Mesenchymal stem cell (in vitro differentiated cells and primary cell): ENCODE measurements around the gene TNS1.

ENCODE experiments used
- DNase-seq: peaks from one replicate; pipeline ENCODE4 v3.0.0-alpha.2; 2013
- H2AFZ ChIP-seq: one replicate; pipeline ENCODE4 v1.6.1; 2013; ENCODE audit warnings: low read depth, mild to moderate bottlenecking, control low read depth, inconsistent platforms, low read length, moderate library complexity
- H2AK5ac ChIP-seq: 2 replicates; pipeline ENCODE4 v1.6.1; 2013; ENCODE audit warnings: low read length, moderate library complexity, mild to moderate bottlenecking, inconsistent platforms; ENCODE audit not compliant: severe bottlenecking
- H2BK120ac ChIP-seq: one replicate; pipeline ENCODE4 v1.6.1; 2013; ENCODE audit warnings: low read depth, mild to moderate bottlenecking, inconsistent platforms, low read length, moderate library complexity
- H2BK12ac ChIP-seq, 2 experiments: one replicate each; pipeline ENCODE4 v1.6.1; 2013; ENCODE audit warnings: inconsistent platforms in 2 of 2, low read length in 2 of 2, mild to moderate bottlenecking in 2 of 2, moderate library complexity in 2 of 2, control low read depth in 1 of 2
- H2BK15ac ChIP-seq: one replicate; pipeline ENCODE4 v1.6.1; 2013; ENCODE audit warnings: mild to moderate bottlenecking, low read depth, inconsistent platforms; ENCODE audit not compliant: poor library complexity, severe bottlenecking
- H2BK5ac ChIP-seq: 2 replicates; pipeline ENCODE4 v1.6.1; 2013; ENCODE audit warnings: low read depth, mild to moderate bottlenecking, low read length, control low read depth, inconsistent platforms; ENCODE audit not compliant: poor library complexity, severe bottlenecking
- H3K14ac ChIP-seq, 2 experiments: one replicate each; pipeline ENCODE4 v1.6.1; 2013; ENCODE audit warnings: inconsistent platforms in 2 of 2, low read length in 2 of 2, control low read depth in 1 of 2, mild to moderate bottlenecking in 1 of 2, moderate library complexity in 1 of 2
- H3K18ac ChIP-seq, 2 experiments: one replicate each; pipeline ENCODE4 v1.6.1; 2013; ENCODE audit warnings: inconsistent platforms in 2 of 2, low read length in 2 of 2, control low read depth in 1 of 2, low read depth in 1 of 2, mild to moderate bottlenecking in 1 of 2
- H3K23ac ChIP-seq, 2 experiments: one replicate each; pipeline ENCODE4 v1.6.1; 2013; ENCODE audit warnings: inconsistent platforms in 2 of 2, low read length in 2 of 2, mild to moderate bottlenecking in 2 of 2, moderate library complexity in 2 of 2, control low read depth in 1 of 2
- H3K27ac ChIP-seq: 2 replicates; pipeline ENCODE4 v1.5.1; 2013; ENCODE audit warnings: mild to moderate bottlenecking, moderate library complexity, low read length, control low read depth, inconsistent platforms; ENCODE audit not compliant: poor library complexity, severe bottlenecking
- H3K27me3 ChIP-seq, 2 experiments: 2 replicates each; pipeline versions ENCODE4 v1.6.1 to v1.7.0; 2013; ENCODE audit warnings: low read length in 2 of 2, mild to moderate bottlenecking in 2 of 2, moderate library complexity in 2 of 2, control low read depth in 1 of 2, inconsistent platforms in 1 of 2; ENCODE audit not compliant: control insufficient read depth in 1 of 2, insufficient read depth in 1 of 2
- H3K36me3 ChIP-seq, 2 experiments: 2 replicates each; pipeline versions ENCODE4 v1.6.1 to v1.7.0; 2013; ENCODE audit warnings: low read length in 2 of 2, control low read depth in 1 of 2, inconsistent platforms in 1 of 2, low read depth in 1 of 2, mild to moderate bottlenecking in 1 of 2; ENCODE audit not compliant: insufficient read depth in 2 of 2, control insufficient read depth in 1 of 2
- H3K4ac ChIP-seq, 2 experiments: one replicate each; pipeline ENCODE4 v1.6.1; 2013; ENCODE audit warnings: inconsistent platforms in 2 of 2, low read length in 2 of 2, mild to moderate bottlenecking in 2 of 2, moderate library complexity in 2 of 2, control low read depth in 1 of 2, low read depth in 1 of 2
- H3K4me1 ChIP-seq: 2 replicates; pipeline ENCODE4 v1.6.1; 2013; ENCODE audit warnings: low read depth, low read length, control low read depth; ENCODE audit not compliant: control insufficient read depth, insufficient read depth
- H3K4me2 ChIP-seq: 2 replicates; pipeline ENCODE4 v1.6.1; 2013; ENCODE audit warnings: low read length, mild to moderate bottlenecking, inconsistent platforms; ENCODE audit not compliant: poor library complexity, severe bottlenecking
- H3K4me3 ChIP-seq, 2 experiments: 2 replicates each; pipeline versions ENCODE4 v1.5.1 to v1.7.0; 2013; ENCODE audit warnings: low read length in 2 of 2, mild to moderate bottlenecking in 2 of 2, control low read depth in 1 of 2, low read depth in 1 of 2; ENCODE audit not compliant: insufficient read depth in 1 of 2
- H3K79me1 ChIP-seq: replicated peaks from 2 replicates; pipeline ENCODE4 v1.6.1; 2013; ENCODE audit warnings: mild to moderate bottlenecking, control low read depth, low read length, inconsistent platforms; ENCODE audit not compliant: poor library complexity, severe bottlenecking
- H3K9ac ChIP-seq: 2 replicates; pipeline ENCODE4 v1.7.0; 2013; ENCODE audit warnings: mild to moderate bottlenecking, low read length, moderate library complexity
- H3K9me3 ChIP-seq: 2 replicates; pipeline ENCODE4 v1.7.0; 2013; ENCODE audit warnings: mild to moderate bottlenecking, low read length; ENCODE audit not compliant: control insufficient read depth
- H4K8ac ChIP-seq: one replicate; pipeline ENCODE4 v1.6.1; 2013; ENCODE audit warnings: inconsistent platforms, mild to moderate bottlenecking, low read length, moderate library complexity
- H4K91ac ChIP-seq: one replicate; pipeline ENCODE4 v1.6.1; 2013; ENCODE audit warnings: mild to moderate bottlenecking, low read length, inconsistent platforms
- WGBS: methylation state at CpG from one replicate; pipeline ENCODE4 v1.1.7; 2013; ENCODE audit warnings: mixed read lengths; 5-methylcytosine and 5-hydroxymethylcytosine counted together

TNS1 gene

GRCh38 chr2:217837530-217837929 is 165.3 kb downstream of the TNS1 start:
- Histone ChIP-seq H4K91ac (no peak overlapping the region), H2BK120ac (no peak overlapping the region), H3K27ac (no peak overlapping the region), H3K79me1 (peaks cover 18% of the 10 kb centered on the region), H3K4me1 (peaks cover 14% of the 10 kb centered on the region), H2BK15ac (no peak overlapping the region), H2BK5ac (no peak overlapping the region), H4K8ac (no peak overlapping the region), H3K9ac (peak overlapping the region; percentile 87), H3K14ac (no peak overlapping the region), H2BK12ac (no peak overlapping the region), H3K36me3 (peaks cover 69 to 79% of the 10 kb centered on the region in 2 experiments), H3K4ac (no peak overlapping the region), H3K4me2 (no peak overlapping the region), H2AFZ (no peak overlapping the region), H3K4me3 (no peak overlapping the region), H3K27me3 (no peaks in the 10 kb centered on the region), H3K18ac (no peak overlapping the region), H2AK5ac (no peak overlapping the region), H3K23ac (no peak overlapping the region), H3K9me3 (no peaks in the 10 kb centered on the region)
- 96% methylated on average over 7 of the region's 8 CpGs for WGBS
- no peak for DNase-seq

DNA sequence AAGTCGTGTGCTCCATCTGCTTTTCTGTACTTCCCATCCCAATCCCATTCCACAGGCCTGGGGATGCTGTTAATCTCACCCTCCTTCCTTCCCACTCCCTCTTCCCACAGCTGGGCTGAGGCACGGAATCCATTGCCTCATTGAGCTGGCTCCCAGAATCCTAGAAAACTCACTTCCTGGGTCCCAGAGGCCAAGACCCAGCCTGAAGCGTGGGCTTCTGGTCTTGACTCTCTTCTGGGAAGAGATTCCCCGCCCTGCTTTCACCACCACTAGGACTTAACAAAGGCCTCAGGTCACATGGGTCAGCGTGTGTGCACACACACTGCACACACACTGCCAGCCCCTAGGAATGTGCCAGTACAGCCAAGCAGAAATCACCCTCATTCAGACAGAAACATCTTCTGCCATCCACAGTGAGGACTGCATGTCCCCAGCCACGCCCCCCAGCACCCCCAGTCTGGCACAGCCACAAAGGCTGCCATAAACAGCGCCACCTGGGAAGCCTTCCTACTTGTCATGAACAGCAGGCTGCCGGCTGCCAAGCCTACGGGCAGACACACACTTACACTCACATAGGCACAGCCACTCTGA is 165.8 kb downstream of the TNS1 start:
- peak overlapping the region; percentile 4 to 29 for H3K18ac ChIP-seq
- DNase-seq: no peak
- H2AFZ ChIP-seq: no peak overlapping the region
- peak overlapping the region in 1 of 2 experiments; percentile 55 for H3K14ac ChIP-seq
- no peak overlapping the region for H3K27ac ChIP-seq
- H3K4ac ChIP-seq: no peak overlapping the region
- H3K79me1 ChIP-seq: peaks cover 23% of the 10 kb centered on the region
- no peak overlapping the region for H3K4me2 ChIP-seq
- peak overlapping the region; percentile 87 for H3K9ac ChIP-seq
- no peak overlapping the region for H3K4me3 ChIP-seq
- no peaks in the 10 kb centered on the region for H3K27me3 ChIP-seq
- peaks cover 14% of the 10 kb centered on the region for H3K4me1 ChIP-seq
- H4K91ac ChIP-seq: peak overlapping the region; percentile 18
- no peak overlapping the region for H2AK5ac ChIP-seq
- H3K23ac ChIP-seq: no peak overlapping the region
- H4K8ac ChIP-seq: peak overlapping the region; percentile 19
- H3K9me3 ChIP-seq: no peaks in the 10 kb centered on the region
- WGBS: 81% methylated on average over 9 of the region's 9 CpGs
- H2BK12ac ChIP-seq: no peak overlapping the region
- no peak overlapping the region for H2BK5ac ChIP-seq
- no peak overlapping the region for H2BK120ac ChIP-seq
- H3K36me3 ChIP-seq: peaks cover 69 to 82% of the 10 kb centered on the region in 2 experiments
- H2BK15ac ChIP-seq: no peak overlapping the region

GRCh38 chr2:217835931-217836891 is 166.6 kb downstream of the TNS1 start:
- Histone ChIP-seq H2AK5ac (no peak overlapping the region), H4K8ac (peak overlapping the region; percentile 19), H3K4me2 (no peak overlapping the region), H3K23ac (no peak overlapping the region), H2BK12ac (no peak overlapping the region), H3K36me3 (peaks cover 67 to 81% of the 10 kb centered on the region in 2 experiments), H4K91ac (no peak overlapping the region), H3K9me3 (no peaks in the 10 kb centered on the region), H2BK120ac (no peak overlapping the region), H3K4me1 (peaks cover 14% of the 10 kb centered on the region), H2BK15ac (no peak overlapping the region), H3K14ac (no peak overlapping the region), H3K4ac (no peak overlapping the region), H3K79me1 (peaks cover 21% of the 10 kb centered on the region), H3K27me3 (no peaks in the 10 kb centered on the region), H3K18ac (peak overlapping the region in 1 of 2 experiments; percentile 4), H2AFZ (no peak overlapping the region), H3K27ac (no peak overlapping the region), H2BK5ac (no peak overlapping the region), H3K4me3 (no peak overlapping the region), H3K9ac (peak overlapping the region; percentile 87)
- 94% methylated on average over 18 of the region's 18 CpGs for WGBS
- peak; percentile 89 for DNase-seq
